ENCODE results near the gene CCDC57.

CCDC57 gene

DNA sequence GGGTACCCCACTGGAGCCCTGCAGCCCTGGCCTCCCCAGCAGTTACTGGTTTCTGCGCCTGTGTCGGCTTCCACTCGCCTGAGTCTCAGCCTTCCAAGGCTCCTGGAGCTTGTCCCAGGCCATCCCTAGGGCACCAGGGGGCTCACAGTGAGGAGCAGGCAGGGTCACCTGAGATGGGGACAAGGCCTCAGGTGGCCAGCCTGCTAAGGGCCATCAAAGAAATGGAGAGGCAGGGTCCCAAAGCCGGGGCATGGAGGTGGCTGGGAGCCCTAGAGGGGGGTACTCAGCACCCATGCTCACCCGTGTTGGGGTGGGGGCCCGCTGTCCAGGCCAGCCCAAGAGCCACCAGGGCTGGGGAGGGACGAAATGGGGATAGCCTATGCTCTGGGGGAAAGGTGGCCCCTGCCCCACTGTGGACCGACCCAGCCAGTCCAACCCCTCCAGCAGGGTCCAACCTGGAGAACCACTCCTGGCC, 115.9 kb downstream of the CCDC57 start:
- DNase-seq (ENCODE audit: low read depth in 2 of 3, low spot score in 1 of 3) = no peak

DNA sequence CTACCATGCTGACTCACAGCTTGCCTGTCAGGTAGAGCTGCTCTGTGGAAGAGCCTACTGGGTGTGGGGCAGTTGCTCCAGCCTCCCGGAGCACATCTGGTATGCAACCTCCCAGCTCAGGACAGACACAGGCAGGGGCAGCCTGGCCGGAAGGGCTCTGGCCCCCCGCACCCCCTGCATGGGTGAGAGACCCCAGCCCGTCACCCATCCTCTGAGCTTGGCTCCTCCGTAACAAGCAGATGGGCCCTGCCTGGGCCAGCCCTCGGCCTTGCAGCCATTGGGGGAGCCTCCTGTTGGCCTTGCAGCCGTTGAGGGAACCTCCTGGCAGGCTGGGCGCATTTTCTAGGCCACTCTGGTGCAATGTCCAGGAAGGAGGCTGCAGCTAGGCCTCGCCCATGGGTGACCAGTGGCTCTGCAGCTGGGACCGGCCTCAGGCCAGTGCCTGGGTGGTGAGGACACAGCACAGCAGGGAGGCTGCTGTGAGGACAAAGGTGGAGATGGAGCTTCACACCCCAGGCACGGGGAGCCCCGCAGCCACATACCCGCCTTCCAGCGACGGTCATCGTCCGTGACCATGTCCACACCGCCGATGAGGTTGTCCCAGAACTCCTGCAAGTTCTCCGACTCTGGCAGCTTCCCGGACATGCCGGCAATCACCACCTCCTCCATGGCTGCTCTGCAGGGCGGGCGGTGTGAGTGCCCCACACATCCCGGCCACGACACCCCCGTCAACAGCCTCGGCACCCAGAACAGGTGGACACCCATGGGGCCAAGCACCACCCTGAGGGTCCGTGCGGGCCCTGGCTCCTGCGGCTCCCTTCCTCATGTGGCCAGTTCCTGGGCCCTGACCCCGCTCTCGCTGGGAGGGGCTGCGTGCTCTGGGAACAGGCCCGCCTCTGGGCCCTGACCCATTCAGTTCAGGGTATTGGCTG, 116.6 kb downstream of the CCDC57 start:
- no peak for DNase-seq (ENCODE audit: low read depth in 2 of 3, low spot score in 1 of 3)

DNA sequence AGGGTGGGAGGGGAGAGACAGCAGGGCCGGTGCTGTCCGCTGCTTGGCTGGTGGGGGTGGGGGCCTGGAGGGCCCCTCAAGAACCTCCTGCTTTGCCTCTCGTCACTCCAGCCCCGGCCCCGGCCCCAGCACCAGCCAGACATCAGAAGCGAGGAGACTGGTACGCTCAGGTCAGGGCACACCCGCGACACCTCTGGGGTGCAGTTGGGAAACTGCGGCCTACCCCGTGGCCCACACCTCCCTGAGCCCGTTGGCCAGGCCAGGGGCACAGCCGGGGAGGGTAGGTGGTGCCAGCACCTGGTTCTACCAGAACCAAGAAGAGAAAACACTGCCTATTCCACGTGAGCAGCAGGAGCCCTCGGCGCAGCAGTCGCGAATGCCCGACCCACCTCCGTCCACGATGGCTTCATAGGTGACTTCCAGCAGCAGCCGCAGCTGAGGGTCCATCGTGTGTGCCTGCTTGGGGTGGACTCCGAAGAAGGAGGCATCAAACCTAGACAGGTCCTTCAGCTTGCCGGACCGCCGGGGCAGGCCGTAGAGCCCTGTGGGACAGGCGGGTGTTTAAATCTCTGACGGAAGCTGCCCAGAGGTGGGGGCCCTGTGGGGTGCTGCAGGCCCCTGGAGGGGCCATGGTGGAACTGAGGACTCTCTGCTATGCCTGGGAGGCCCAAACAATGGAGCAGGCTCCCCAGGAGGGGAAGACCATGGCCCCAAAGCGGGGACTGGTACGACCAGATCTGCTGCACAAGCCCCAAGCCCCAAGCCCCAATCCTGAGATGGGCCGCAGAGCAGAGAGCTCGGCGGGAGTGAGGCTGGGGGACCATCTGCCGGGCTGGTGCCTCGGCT, 117.5 kb downstream of the CCDC57 start:
- DNase-seq (ENCODE audit: low read depth in 2 of 3, low spot score in 1 of 3) = no peak

DNA sequence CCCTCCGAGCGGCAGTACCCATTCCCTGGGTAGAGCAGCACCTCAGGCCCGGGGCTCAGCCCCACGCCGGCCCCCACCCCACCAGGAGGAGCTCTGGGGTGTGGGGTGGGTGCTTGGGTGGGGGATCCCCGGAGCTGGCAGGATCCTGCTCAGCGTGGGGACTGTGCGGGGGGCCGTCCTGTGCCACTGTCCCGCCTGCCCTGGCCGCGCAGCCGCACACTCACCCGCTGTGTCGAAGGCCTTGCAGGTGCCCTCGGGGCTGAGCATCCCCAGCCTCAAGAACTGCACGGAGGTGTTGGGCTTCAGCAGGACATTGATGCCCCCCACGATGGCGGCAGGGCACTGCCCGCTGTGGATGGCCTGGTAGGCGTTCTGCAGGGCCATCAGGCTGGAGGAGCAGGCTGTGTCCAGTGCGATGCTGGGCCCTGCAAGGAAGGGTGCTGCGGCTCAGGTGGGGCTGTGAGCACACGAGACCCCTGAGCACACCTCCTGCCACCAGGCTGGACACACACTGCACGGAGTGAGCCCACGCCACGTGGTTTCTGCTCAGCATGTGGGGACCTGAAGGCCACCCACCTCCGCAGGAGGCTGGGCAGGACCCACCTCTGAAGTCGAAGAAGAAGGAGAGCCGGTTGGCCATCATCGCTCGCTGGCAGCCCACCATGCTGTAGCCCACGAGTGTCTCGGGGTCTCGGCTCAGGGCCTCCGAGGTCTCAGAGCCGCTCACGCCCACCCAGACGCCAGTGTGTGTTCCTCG, 119.5 kb downstream of the CCDC57 start:
- DNase-seq (ENCODE audit: low read depth in 2 of 3, low spot score in 1 of 3) = no peak

DNA sequence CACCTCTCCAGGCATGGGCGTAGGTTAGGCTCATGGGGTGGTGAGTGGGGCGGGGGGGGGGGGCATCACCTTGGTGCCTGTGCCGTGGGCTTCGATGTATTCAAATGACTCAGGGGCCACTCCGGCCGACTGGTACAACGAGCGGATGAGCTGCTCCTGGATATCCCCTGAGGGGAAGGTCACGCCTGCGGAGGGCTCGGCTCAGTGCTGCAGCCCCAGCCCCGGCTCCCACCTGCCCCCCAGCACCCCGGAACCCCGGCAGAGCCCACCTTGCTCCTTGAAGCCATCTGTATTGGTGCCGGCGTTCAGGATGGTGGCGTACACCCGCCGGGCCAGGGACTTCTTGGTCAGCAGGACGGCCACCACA, 120.0 kb downstream of the CCDC57 start:
- DNase-seq (ENCODE audit: low read depth in 2 of 3, low spot score in 1 of 3) = no peak

DNA sequence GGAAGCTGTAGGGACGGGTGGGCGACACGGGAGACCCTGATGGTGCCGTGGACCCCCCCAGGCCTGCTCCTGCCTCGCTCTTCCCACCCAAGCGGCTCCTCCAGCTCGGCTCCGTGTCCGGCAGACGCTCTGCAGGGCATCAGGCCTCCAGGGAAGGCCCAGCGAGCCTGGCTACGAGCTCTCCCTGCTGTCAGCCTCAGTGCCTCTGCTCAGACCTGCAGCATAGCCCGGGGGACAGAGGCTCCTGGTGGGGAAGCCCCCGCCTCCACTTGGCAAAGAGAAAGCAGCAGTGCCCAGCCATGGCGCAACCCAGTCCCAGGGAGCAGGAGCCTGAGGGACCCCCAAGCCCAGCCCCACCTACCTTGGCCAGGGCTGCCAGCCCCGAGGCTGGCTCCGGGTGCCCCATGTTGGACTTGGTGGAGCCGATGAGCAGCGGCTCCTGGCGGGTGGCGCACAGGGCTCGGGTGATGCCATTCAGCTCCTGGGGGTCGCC, 120.5 kb downstream of the CCDC57 start:
- no peak for DNase-seq (ENCODE audit: low read depth in 2 of 3, low spot score in 1 of 3)

DNA sequence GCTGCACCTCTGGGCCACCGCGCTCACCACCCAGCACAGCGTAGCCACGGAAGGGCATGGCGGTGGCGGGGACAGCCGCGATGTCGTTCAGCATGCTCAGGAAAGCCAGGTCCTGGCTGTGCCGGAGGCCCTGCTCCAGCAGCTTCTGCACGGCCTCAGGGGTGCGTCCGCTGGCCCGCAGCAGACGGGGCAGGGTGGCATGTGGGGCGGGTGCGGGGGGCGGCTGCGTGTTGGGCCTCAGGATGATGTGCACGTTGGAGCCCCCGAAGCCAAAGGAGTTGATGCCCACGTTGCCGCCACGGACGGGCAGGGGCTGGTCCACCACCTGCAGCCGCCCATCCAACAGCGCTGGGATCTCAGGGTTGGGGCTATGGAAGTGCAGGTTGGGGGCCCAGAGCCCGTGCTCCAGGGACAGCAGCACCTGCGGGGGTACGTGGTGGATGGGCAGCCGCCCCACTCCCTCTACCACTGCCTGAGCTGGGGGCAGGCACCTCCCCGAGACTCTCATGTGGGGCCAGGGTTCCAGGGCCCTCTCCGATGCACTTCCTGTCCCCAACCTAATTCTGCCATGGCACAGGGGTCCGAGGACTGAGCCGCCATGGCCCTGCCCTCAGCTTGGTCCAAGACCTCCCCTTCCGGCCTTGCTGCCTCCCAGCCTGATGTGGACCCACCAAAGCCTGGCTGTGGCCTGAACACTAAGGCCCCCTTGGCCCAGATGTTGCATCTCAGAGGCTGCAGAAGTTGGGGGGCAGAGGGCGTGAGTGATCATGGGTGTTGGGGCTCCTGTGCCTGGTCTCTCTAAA, 121.2 kb downstream of the CCDC57 start:
- no peak for DNase-seq (ENCODE audit: low read depth in 2 of 3, low spot score in 1 of 3)

DNA sequence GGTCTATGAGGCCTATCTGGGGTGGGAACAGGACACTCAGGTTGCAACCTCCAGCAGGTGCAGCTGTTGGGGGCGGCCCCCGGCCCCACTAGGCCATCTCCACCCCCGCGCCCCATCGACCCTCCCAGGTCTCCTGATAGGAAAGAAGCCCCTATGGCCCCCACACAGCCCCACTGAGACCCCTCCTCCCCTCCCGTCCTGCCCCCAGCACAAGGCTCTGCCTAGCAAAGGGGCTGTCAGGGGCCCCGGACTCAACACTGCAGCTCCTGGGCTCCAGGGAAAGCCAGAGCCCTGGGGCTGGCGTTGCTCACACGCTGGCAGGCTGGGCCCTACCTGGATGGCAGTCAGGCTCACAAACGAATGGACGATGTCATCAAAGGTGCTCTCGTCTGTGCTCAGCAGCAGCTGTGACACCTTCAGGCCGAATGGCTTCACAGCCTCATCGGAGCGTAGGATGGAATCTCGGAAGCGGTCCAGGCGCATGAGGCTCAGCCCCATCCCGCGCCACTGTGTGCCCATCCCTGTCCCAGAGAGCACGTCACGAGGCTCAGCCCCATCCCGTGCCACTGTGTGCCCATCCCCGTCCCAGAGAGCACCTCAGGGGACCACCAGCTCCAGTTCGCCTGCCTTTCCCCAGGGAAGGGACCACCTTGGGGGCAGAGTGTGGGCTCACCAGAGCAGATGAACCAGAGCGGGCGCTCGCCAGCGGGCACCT, 121.9 kb downstream of the CCDC57 start:
- DNase-seq (ENCODE audit: low read depth in 2 of 3, low spot score in 1 of 3) = no peak

DNA sequence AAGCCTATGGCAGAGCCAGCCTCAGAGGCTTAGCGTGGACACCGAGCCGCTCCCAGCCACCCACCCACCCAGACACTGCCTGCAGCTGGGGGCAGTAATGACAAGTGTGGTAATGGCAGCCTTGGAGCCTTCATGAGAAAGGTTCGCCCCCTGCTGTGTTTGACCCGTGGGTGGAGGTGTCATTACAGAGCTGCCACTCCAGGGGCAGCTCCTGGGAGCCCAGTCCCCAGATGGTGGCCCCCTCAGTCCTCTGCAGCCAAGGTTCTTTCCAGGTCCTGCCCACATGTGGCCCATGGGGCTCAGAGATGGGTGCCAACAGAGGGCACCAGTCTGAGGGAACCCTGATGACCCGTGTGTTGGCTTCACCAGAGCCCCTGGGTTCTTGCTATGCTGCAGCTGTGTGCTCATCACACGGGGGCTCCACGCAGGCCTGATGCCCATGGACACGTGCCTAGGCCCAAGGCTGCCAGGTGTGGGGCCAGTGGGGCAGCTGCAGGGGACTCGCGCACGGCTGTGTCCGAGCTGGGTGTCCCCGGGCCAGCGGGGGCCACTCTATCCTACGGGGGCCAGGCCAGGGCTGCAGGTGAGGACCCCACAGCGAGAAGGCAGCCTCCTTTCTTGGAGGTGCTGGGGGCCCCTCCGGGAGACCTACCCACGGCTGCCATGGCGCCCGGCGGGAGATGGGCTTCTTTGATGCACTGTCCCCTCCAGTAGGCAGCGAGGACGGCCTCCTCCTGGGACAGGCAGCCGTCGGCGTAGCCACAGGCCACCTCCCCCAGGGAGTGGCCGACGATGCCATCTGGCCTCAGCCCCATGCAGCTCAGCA, 122.7 kb downstream of the CCDC57 start:
- no peak for DNase-seq (ENCODE audit: low read depth in 2 of 3, low spot score in 1 of 3)

DNA sequence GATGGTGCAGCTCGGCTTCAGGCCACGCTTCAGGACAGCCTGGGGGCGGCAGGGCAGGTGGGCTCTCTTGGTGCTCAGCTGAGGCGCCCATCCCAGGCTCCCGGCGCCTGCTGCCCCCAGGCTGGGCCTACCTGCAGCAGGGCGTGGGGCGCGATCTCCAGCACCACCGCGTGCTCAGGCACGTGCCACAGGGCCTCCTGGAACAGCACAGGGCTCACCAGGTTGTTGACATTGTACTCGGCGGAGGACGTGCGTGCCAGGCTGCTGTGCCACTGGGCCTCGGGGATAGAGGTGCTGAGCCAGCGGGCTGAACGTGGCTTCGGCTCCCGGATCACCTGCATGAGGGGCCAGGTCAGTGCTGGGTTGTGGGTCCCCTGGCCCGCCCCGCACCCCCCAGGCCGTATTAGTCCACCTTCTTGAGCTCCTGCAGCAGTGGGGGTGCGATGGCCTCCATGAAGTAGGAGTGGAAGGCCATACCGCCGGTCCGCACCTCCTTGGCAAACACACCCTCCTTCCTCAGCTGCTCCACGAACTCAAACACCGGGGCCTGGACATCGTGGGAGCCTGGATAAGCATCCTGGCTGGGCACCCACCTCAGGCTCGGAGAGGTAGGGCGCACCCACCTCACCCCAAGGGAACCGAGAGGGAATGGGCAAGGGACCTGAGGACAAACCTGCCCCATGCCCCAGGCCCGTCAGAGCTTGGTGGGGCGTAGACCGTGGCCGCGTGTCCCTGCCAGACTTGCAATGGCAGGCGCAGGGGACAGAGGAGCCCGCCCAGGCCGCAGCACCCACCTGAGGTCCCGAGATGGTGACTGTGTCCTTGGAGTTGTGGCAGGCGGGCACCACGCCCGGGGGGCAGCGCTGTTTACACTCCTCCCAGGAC, 123.6 kb downstream of the CCDC57 start:
- no peak for DNase-seq (ENCODE audit: low read depth in 2 of 3, low spot score in 1 of 3)

DNA sequence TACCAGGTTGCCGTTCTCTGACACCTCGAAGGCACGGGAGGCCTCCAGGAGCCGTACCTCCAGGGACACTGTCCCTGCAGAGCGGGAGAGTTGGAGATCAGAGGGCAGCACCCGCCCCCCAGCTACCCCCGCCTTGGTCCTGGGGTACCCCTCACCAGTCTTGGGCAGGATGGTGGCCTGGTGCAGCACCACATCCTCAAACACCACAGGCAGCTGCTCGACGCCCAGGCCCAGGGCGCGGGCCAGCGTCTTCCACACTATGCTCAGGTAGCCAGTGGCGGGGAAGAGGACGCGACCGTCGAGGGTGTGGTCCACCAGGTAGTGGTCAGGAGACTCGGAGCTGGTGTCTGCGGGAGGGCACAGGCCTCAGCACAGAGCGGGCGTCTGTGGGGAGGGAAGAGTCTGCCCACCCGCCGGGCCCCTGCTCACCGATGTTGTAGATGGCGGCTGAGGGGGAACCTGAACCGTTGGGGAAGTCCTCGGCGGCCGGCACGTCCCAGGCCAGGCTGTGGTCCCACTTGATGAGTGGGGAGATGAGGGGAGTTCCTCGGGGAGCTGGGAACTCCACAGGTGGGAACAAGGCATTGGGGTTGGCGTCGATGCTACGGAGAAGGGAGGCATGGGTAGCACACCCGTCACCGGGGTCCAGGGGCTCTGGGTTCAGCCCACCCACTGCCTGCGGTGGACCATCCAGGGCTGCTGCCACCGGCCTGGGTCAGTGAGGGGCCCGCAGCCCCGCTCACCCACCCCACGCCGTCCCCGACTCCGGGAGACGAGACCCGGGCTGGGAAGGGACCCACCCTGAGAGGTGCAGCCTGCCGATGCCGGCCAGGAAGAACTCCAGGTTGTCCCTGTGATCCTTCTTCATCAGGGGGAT, 124.4 kb downstream of the CCDC57 start:
- DNase-seq (ENCODE audit: low read depth in 2 of 3, low spot score in 1 of 3) = no peak

DNA sequence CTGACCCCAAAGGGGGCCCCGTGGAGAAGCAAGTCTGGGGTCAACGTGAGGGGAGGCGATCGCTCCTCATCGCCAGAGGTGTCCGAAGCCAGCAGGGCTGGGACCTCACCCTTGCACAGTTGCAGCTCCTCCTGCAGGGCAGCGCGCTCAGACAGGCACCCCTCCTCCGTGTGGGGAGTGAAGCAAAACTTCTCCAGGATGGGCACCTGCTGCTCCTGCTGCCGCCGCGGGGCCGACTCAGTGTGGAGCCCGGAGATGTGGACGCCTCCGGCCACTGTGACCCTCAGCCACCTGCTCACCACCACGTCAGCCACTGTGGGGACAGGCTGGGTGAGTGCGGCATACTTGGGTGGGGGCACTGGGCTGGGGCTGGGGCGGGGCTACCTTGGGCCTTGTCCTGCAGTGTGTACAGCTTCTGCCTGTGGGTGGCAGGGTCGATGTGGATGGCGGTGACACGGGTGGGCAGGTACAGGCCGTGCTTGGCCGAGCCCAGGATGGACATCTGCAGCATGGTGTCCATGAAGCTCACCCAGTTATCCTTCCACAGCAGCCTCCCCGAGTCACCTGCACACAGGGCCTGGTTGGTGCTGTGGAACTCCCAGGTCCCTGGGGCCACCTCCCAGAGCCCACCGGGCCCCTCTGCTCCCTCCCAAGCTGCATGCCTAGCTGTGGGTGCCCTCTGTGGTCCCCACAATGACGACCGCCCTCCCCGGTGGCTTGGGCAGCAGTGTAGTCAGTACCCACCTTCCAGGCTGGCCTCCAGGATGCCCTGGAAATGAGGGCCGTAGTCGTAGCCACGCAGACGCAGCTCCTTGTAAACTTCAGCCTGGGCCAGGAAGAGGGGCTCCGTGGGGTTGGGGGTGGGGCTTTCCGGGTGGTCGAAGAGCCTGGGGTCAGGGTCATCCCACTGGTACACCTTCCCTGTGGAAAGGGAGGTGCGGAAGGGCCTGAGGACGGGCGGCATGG, 125.4 kb downstream of the CCDC57 start:
- DNase-seq (ENCODE audit: low read depth in 2 of 3, low spot score in 1 of 3) = no peak

DNA sequence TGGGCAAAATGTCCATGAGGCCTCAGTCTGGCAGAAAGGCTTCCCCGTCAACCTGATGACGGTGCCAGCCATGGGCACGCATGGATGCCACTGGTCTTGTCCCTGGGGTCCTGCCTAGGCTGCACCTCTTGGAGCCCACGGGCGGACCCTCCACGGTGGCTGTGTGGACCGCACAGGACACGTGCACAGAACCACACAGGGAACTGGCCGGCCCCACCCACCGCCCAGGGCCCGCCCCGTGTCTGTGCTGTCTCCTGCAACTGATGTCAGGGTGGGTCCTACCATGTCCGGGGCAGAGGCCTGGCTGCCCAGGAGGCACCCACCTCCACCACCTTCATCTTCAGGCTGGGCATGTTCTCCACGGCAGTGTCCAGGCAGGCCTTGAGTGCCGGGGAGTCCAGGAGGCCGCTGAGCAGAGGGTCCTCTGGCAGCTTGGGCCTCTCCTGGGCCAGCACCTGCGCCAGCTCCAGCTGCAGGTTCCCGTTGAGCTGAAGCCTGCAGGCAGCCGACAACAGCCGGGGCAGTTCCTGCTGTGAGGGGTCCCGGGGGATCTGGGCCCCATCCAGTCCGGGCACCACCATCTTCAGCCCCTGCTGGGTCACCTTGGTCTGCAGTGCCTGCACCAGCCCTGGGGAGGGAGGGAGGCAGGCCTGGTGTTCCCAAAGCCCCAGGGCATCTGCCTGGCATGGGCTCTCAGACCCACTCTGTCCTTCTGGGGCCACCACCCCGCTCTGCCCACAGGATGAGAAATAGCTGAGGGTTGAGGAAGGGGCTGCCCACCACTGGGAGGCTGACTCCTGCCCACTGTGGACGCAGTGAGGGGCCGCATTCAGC, 126.5 kb downstream of the CCDC57 start:
- DNase-seq (ENCODE audit: low read depth in 2 of 3, low spot score in 1 of 3) = no peak

DNA sequence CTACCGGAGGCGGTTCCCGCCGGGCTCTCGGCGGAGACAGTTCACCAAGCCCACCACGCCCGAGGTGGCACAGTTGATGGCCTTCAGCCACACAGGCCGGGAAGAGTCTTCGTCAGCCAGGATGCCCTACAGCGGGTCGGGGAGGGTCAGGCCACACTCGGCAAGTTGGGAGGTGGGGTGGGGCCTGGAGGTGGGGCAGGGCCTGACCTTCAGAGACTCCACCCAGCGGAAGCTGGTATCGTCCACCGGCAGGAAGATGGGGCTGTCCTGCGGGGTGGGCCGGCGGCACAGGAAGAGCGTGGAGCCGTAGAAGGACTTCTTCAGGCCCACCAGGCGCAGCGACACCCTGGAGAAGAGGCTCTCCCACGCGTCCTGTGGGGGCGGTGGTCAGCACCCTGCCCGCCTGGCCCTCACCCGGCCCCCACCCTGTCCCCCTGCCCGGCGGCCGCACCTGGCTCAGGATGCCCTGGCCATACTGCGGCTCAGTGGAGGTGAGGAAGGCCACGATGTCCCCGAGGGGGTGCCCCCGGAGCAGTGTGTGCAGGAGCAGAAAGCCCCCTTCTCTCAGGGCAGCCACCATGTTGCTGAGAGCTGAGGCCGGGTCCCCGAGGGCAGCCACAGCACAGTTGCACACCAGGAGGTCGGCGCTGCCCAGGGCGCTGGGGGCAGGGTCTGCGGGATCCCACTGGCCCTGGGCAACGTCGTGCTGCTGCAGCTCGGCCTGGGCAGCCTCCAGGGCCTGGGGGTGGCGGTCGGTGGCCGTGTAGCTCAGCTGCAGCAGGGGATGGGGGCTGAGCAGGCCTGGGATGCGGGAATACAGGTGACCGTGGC, 127.4 kb downstream of the CCDC57 start:
- no peak for DNase-seq (ENCODE audit: low read depth in 2 of 3, low spot score in 1 of 3)
